SIG-M5 treated with dmso at 0.1 percent for 504 hours (cell line): ENCODE measurements around the gene ANKRD30B.
"Not testable (repeated sequence)": the region's sequence is repeated elsewhere in the genome, so short reads cannot be mapped to it uniquely, and the experiment has no call there.

Experiments used
- DNase-seq: peaks from one replicate; lab custom pipeline; 2025; ENCODE audit not compliant: unreplicated experiment; lab: John Stamatoyannopoulos, UW

The ANKRD30B gene, protein sequence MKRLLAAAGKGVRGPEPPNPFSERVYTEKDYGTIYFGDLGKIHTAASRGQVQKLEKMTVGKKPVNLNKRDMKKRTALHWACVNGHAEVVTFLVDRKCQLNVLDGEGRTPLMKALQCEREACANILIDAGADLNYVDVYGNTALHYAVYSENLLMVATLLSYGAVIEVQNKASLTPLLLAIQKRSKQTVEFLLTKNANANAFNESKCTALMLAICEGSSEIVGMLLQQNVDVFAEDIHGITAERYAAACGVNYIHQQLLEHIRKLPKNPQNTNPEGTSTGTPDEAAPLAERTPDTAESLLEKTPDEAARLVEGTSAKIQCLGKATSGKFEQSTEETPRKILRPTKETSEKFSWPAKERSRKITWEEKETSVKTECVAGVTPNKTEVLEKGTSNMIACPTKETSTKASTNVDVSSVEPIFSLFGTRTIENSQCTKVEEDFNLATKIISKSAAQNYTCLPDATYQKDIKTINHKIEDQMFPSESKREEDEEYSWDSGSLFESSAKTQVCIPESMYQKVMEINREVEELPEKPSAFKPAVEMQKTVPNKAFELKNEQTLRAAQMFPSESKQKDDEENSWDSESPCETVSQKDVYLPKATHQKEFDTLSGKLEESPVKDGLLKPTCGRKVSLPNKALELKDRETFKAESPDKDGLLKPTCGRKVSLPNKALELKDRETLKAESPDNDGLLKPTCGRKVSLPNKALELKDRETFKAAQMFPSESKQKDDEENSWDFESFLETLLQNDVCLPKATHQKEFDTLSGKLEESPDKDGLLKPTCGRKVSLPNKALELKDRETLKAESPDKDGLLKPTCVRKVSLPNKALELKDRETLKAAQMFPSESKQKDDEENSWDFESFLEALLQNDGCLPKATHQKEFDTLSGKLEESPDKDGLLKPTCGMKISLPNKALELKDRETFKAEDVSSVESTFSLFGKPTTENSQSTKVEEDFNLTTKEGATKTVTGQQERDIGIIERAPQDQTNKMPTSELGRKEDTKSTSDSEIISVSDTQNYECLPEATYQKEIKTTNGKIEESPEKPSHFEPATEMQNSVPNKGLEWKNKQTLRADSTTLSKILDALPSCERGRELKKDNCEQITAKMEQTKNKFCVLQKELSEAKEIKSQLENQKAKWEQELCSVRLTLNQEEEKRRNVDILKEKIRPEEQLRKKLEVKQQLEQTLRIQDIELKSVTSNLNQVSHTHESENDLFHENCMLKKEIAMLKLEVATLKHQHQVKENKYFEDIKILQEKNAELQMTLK (N-terminal part only)

DNA sequence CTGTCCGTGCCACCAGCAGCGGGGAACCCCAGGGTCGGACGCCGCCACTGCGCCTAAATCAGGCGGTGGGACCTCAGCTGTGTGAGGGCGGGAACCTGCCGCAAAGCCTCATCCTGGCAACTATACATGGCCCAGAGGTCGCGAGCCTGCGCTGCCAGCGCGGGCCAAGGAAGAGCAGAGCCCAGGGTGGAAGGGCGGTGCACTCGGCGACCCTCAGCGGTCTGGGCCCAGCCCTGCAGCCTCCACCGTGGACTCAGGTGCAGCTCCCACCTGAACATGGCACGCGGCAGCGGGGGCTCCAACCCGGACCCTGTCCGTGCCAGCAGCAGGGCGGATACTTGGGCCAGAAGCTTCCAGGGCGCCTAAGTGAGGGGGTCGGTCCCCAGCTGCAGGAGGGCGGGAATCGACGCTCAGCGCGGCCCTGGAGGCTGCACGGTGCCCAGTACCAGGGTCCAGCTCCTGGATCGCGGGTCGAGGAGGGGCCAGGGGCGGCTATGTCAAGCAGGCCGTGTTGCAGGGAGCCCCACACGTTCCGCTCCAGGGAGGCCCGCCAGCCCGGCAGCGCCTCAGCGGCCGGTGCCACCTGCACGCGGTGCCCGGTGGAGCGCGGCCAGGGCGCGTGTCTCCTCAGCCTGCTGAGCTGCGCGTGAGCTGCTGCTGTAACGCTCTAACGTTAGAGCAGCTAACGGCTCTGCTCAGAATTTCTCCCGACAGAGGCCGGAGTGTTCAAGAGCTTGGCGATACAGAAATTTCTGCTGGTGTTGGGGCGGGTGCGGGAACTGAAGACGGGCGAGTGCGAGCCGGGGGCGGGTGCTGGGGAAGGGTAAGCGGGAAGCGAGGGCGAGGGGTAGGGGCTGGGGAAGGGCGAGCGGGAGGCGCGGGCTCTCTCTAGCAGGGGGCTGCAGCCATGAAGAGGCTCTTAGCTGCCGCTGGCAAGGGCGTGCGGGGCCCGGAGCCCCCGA, at the start of gene ANKRD30B:
TSS of gene ANKRD30B (plus strand) at position 660 of the 962 bp plus-strand sequence. CDS start at position 908, 248 bp downstream.
- DNase-seq = no peak

DNA sequence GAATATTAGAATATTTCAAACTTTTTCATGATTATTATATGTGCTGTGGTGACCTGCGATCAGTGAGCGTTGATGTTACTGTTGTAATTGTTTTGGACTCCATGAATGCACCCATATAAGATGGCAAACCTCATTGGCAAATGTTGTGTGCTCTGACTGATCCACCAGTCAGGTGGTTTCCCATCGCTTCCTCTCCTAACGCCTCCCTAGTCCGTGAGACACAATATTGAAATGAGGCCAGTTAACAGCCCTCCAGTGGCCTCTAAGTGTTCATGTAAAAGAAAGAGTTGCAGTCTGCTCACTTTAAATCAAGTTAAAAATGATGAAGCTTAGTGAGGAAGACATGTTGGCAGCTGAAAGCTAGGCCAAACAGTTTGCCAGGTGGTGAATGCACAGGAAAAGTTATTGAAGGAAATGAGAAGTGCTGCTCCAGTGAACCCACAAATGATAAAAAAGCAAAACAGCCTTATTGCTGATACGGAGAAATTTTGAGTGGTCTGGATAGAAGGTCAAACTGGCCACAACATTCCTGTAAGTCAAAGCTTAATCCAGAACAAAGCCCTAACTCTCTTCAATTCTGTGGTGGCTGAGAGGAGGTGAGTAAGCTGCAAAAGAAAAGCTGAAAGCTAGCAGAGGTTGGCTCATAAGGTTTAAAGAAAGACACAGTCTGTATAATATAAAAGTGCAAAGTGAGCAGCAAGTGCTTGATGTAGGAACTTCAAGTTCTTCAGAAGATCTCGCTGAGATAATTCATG, 46.5 kb upstream of the ANKRD30B start:
- not testable (repeated sequence) for DNase-seq

DNA sequence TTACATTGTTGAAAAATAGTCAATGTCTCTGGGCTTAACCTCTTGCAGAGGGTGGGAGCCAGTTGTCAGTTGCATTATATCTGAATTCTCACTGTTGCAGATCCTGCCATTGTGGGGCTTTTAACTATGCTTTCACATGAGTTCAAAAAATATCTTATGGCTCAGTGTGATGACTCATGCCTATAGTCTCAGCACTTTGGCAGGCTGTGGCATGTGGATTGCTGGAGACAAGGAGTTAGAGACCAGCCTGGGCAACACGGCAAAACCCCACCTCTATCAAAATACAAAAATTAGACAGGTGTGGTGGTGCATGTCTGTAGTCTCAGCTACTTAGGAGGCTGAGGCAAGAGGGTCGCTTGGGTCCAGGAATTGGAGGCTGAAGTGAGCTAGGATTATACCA, 38.2 kb upstream of the ANKRD30B start:
- not testable (repeated sequence) for DNase-seq

DNA sequence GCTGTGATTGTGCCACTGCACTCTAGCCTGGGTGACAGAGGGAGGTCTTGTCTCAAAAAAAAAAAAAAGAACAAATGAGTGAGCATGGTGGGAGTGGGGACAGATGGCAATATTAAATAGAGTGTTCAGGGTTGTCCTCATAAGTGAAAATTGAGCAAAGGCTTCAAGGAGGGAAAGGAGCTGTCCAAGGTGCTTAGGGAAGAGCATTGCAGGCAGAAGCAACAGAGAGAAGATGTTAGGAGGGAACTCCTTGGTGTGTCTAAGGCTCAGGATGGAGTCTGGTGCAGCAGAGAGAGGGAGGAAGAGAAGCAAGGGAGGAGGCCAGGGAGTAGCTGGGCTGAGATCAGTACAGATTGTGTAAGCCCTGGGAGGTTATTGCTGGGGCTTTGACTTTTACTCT, 26.4 kb upstream of the ANKRD30B start:
- not testable (repeated sequence) for DNase-seq

DNA sequence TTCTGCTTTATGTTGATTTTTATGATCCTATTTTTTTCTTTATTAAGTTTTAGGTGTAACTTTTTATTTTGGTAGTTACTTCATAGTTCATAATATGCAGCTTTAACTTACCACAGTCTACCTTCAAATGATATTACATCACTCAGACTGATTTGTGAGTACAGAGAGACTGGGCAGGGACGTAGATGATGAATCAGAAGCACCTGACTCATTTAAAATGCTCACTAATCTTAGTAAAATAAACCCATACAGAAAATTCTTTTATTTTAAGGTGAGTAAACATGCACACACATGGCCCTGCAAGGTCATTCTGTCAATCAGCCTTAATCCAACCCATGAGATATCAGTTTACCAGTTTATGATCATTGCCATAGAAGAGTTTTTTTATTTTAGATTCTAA, 8.9 kb upstream of the ANKRD30B start:
- DNase-seq = not testable (repeated sequence)

DNA sequence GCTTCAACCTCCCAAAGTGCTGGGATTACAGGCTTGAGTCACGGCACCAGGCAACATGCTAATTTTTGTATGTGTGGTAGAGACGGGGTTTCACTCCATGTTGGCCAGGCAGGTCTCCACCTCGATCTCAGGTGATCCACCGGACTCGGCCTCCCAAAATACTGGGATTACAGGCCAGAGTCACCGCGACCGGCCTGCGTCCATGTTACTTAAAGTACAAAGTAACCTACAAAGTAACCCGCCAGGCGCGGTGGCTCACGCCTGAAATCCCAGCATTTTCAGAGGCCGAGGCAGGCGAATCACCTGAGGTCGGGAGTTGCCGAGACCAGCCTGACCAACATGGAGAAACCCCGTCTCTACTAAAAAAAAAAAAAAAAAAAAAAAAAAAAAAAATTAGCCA, 1.1 kb upstream of the ANKRD30B start:
- no peak for DNase-seq

DNA sequence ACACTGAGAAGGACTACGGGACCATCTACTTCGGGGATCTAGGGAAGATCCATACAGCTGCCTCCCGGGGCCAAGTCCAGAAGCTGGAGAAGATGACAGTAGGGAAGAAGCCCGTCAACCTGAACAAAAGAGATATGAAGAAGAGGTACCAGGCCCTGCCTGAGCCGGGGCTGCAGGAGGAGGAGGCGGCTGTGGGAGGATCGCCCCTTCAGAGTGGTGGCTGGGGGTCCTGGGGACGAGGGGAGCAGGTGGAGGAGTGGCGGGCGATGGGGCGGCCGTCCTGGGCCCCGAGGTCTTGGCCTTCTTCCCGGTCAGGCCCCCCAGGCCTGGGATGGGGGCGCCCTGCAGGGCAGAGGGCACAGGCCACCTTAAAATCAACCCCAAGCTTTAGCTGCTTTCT, 524 bp downstream of the ANKRD30B start:
- no peak for DNase-seq

DNA sequence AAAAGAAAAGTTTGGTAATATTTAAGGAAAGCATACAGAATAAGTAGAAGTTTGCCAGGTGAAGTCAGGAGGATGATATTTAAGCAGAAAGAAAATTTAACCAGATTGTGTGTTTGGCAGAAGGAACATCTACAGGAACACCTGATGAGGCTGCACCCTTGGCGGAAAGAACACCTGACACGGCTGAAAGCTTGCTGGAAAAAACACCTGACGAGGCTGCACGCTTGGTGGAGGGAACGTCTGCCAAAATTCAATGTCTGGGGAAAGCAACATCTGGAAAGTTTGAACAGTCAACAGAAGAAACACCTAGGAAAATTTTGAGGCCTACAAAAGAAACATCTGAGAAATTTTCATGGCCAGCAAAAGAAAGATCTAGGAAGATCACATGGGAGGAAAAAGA, 15.6 kb downstream of the ANKRD30B start:
- not testable (repeated sequence) for DNase-seq

DNA sequence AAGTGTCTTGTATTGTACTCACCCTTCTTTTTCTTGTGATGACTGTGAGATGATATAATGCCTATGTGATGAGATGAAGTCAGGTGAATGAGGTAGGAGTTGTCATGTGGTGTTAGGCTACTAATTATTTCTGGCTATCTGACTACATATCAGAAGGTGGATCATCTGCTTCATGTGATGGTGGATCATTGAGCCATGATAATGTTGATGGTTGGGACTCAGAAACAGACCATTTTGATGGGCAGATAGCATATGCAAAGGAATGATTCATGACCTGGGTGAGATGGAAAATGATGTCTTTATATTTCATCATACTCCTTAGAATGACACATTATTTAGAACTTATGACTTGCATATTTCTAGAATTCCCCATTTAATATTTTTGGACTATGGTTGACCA, 19.5 kb downstream of the ANKRD30B start:
- no peak for DNase-seq

DNA sequence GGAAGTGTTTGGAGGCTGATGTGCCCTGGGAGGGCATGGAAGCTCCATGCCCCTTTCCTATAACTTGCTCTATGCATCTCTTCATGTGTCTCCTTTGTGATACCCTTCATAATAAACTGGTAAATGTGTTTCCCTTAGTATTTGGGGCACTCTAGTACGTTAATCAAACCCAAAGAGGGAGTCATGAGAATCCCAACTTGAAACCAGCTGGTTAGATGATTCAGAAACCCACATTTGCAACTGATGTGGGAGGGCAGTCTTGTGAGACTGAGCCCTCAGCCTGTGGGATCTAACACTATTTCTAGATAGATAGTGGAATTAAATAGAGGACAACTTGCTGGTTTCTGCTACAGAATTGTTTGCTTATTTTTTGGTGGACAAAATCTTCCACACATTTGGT, 20.3 kb downstream of the ANKRD30B start:
- DNase-seq = no peak

DNA sequence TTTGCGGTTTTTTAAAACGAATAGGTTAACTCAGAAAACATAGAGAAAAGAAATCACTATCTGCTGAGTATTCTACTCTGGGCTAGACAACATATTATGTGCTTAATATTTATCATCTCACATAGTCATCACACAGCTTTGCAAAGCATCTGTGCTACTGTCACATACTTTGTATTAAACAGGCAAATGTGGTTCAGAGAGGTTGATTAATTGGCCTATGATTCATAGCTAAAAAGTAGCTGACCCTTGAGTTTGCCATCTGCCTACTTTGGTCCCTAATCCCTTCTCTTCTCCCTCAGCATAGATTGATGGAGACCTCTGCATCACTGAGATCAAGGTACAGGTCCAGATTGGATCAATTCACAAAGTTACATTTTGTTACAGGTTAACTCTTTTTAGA, 21.4 kb downstream of the ANKRD30B start:
- no peak for DNase-seq

DNA sequence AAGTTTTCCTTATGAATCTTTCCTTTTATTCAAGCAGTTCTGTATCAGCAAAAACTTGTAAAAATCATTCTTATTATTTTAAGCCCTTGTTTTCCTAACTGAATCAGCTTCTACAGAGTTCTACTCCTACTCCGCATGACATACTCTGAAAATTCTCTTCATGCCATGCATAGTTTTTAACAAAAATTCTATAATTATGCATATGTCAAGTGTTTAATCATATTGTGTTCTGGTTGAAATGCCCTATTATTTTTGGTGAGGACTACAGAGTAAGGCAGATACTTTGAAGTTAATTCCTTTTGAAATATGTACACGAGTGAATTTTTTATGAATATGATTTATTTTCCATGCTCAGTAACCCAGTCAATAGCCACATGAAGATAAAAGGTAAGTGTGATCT, 28.8 kb downstream of the ANKRD30B start:
- no peak for DNase-seq

DNA sequence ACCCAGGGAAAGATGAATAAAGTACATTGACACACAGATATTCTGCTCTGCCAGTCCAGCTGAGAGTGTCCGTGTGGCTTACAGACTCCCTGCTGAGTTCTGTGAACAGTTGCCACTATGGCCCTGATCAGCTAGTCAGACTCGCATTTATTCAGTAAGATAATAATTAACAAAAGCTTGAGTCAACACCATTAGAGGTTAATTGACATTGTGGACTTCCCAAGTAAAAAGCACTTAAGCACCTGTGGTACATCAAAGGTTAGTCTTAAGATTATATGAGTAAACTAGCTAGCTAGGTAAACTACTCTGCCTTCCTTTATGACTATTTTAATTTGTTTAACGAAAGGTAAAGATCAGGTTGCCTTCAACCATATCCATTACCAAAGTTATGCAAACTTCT, 33.7 kb downstream of the ANKRD30B start:
- DNase-seq = no peak

DNA sequence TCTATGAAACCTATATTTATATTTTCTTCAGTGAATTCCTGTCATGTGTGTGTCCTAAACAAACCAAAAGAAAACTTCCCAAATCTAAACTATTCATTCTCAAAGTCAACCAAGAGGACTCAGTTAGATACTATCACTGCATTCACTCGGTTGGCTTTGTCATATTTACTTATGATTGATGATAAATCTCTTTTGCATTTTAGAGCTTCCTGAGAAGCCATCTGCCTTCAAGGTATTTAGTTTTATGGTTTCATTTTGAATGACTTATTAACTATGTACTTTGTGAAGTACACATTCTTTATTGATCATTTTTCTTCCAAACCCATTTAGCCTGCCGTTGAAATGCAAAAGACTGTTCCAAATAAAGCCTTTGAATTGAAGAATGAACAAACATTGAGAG, 36.2 kb downstream of the ANKRD30B start:
- DNase-seq = no peak

DNA sequence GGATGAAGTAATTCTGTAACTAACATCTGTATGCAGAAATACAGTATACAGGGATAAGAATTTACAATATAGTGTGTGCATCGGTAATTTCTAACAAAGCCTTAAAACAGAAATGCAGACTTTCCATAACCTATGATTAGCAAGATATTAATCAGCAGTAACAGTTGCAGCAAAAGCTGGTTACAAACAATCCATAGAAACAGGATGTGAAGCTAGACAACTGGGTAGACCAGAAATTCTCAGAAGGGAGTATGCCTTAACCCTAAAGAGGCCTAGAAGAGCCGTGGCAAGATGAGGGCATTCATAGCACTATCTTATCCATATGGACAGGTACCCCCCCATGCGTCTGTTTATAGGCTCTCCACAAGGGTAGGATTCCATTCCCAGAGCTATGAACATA, 48.9 kb downstream of the ANKRD30B start:
- not testable (repeated sequence) for DNase-seq

DNA sequence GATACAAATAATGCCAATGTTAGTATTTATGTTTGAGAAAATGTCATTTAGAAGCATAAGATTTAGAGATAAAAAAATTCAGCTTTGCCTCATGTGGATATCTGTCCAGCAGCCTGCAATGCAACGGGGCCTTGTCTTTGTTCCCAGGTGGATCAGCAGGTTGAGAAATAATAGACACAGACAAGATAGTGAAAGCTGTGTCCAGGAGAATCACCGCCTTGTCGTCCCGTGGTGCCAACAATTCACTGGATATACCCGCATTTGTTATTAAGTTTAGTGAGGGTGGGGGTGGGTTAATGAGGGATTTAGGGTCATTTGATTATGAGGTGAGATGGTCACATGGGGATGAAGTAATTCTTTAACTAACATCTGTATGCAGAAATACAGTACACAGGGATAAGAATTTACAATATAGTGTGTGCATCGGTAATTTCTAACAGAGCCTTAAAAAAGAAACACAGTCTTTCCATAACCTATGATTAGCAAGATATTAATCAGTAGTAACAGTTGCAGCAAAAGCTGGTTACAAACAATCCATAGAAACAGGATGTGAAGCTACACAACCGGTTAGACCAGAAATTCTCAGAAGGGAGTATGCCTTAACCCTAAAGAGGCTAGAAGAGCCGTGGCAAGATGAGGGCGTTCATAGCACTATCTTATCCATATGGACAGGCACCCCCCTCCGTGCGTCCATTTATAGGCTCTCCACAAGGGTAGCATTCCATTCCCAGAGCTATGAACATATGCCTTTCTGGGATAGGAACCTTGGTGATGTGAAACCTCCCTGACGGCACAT, 50.2 kb downstream of the ANKRD30B start:
- not testable (repeated sequence) for DNase-seq

DNA sequence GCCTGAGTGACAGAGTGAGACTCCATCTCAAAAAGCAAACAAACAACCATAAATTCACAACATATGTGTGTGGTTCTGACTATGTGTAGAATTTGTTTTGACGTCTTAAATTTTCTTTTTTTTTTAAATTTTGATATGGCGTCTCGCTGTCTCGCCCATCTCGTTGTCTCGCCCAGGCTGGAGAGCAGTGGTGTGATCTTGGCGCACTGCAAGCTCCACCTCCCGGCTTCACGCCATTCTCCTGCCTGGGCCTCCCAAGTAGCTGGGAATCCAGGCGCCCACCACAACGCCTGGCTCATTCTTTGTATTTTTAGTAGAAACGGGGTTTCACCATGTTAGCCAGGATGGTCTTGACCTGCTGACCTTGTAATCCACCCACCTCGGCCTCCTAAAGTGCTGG, 63.1 kb downstream of the ANKRD30B start:
- not testable (repeated sequence) for DNase-seq

DNA sequence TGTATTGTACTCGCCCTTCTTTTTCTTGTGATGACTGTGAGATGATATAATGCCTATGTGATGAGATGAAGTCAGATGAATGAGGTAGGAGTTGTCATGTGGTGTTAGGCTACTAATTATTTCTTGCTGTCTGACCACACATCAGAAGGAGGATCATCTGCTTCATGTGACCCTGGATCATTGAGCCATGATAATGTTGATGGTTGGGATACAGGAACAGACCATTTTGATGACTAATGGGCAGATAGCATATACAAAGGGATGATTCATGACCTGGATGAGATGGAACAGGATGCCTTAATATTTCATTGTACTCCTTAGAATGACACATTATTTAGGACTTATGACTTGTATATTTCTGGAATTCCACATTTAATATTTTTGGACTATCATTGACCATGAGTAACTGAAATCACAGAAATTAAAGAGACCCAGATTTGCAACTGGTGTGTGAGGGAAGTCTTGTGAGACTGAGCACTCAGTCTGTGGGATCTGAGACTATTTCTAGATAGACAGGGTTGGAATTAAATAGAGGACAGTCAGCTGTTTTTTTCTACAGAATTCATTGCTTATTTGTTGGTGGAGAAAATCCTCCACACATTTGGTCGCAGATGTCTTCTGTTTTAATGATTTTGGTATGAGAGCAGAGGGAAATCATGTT, 79.1 kb downstream of the ANKRD30B start:
- DNase-seq = not testable (repeated sequence)
